ENCODE data around the gene MBP. TPM values are rescaled to one million over a fixed set of nuclear protein-coding genes. Genes with fewer than 3 reads are reported as not detected.

The MBP gene
- total RNA-seq, 1 donor from 2014 or later: 54.3 TPM

DNA sequence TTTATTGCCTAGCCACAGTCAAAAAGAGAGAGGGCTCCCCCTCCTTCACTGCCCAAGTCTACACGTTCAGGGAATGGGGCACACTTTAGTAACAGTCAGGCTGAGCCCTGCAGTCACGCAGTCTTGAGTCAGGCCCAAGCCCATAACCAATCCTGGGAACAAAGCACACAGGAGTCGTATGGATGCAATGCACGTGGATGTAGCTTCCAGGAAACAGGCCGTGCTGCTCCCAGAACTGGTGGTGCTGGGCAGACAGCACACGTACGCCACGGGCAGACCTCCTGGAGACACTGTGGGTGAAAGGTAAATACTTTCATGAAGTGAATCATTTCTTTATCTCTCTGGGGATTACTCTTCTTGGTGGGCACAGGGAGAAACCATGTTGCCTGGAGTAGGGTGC is 30.0 kb upstream of the MBP start:
- Mint-ChIP-seq H3K9me3 (no peaks in the 10 kb centered on the region), H3K27me3 (ENCODE audit: low read depth) (peaks cover 19% of the 10 kb centered on the region), H3K27ac (no peak overlapping the region), H3K4me3 (ENCODE audit: low read depth) (no peak overlapping the region), H3K4me1 (ENCODE audit: low read depth) (peaks cover 5% of the 10 kb centered on the region), H3K36me3 (ENCODE audit: low read depth) (no peaks in the 10 kb centered on the region)
- intact Hi-C loops (cut with micrococcal nuclease): no loop called here
- DNase-seq (ENCODE audit: low spot score): no peak

DNA sequence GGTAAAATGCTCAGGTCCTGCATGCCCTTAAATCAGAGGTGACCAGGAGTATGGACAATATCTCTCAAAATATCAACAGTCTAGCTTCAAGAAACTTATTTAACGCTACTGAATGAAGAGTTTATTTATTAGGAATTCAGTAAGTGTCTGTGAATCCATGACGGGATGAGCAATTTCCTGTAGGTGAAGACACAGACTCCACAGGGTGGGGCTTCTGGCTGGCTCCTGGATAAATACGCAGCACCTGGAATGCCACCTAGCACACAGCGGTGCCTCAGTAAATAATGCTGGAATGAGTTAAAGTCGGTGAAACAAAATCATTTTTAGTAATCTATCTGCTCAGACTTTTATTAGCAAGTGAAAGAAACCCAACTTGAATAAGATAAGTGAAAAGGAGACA is 29.4 kb upstream of the MBP start:
- intact Hi-C loops (cut with micrococcal nuclease): no loop called here
- DNase-seq (ENCODE audit: low spot score): no peak
- Mint-ChIP-seq H3K4me3 (ENCODE audit: low read depth) (no peak overlapping the region), H3K9me3 (no peaks in the 10 kb centered on the region), H3K4me1 (ENCODE audit: low read depth) (peaks cover 8% of the 10 kb centered on the region), H3K27me3 (ENCODE audit: low read depth) (peaks cover 25% of the 10 kb centered on the region), H3K36me3 (ENCODE audit: low read depth) (no peaks in the 10 kb centered on the region), H3K27ac (no peak overlapping the region)

DNA sequence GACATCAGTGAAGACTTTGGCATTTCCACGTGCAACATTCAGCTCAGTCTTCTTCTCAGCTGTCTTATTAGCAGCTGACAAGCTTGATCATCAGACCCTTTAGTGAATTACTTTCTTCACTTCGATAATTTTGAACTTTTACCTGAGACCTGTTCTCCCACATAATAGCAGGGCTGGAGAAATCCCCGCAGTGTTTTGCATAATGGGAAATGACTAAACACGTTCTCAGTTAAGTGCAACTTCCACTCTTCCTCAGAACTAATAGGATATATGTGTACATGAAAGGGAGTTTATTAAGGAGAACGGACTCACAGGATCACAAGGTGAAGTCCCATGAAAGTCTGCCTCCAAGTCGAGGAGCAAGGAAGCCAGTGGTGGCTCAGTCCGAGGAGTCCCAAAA is 28.8 kb upstream of the MBP start:
- no peaks in the 10 kb centered on the region for H3K36me3 Mint-ChIP-seq (ENCODE audit: low read depth)
- intact Hi-C loops (cut with micrococcal nuclease): no loop called here
- H3K4me1 Mint-ChIP-seq (ENCODE audit: low read depth): peaks cover 8% of the 10 kb centered on the region
- no peaks in the 10 kb centered on the region for H3K9me3 Mint-ChIP-seq
- no peak for DNase-seq (ENCODE audit: low spot score)
- peaks cover 26% of the 10 kb centered on the region for H3K27me3 Mint-ChIP-seq (ENCODE audit: low read depth)
- no peak overlapping the region for H3K4me3 Mint-ChIP-seq (ENCODE audit: low read depth)
- no peak overlapping the region for H3K27ac Mint-ChIP-seq

DNA sequence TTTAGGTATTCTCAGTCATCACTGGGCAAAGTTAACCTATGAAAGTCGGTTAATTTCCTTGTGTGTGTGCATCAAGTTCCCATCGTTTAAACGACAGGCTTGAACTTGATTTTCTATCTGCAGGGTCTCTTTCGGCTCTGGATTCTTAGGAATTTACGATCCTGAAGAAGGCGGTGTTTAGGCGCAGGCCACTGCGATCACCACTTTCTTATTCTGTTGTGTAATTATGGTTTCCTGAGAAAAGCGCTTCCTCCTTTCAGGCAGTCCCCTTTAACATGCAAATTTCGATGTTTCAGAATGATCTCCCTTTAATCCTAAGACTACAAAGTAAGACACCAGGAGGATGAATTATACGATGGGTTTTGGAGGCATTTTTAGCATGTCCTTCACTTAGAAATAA is 27.9 kb upstream of the MBP start:
- Mint-ChIP-seq H3K27me3 (ENCODE audit: low read depth) (peaks cover 26% of the 10 kb centered on the region), H3K27ac (no peak overlapping the region), H3K4me3 (ENCODE audit: low read depth) (no peak overlapping the region), H3K36me3 (ENCODE audit: low read depth) (no peaks in the 10 kb centered on the region), H3K4me1 (ENCODE audit: low read depth) (peaks cover 8% of the 10 kb centered on the region), H3K9me3 (no peaks in the 10 kb centered on the region)
- intact Hi-C loops (cut with micrococcal nuclease): no loop called here
- DNase-seq (ENCODE audit: low spot score): no peak

DNA sequence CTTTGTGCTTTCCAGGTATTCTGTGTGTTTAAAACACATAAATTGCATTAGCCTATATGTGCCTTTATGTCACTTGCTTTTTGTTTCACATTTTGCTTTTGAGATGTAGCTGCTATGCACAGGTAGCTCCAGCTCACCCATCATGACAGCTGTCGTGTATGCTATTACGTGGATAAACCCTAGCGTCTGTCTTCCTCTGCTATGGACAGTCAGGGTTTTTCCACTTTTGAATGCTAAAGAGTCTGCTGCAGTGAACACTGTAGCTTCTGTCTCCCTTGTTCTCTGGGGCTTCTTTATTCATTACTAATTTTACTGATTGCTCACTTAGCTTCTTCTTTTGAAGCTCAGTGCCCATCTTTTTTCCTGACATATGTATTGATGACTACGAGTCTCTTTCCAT is 24.7 kb upstream of the MBP start:
- no peak overlapping the region for H3K4me3 Mint-ChIP-seq (ENCODE audit: low read depth)
- H3K36me3 Mint-ChIP-seq (ENCODE audit: low read depth): no peaks in the 10 kb centered on the region
- intact Hi-C loops (cut with micrococcal nuclease): no loop called here
- H3K27me3 Mint-ChIP-seq (ENCODE audit: low read depth): peaks cover 21% of the 10 kb centered on the region
- no peaks in the 10 kb centered on the region for H3K9me3 Mint-ChIP-seq
- no peak for DNase-seq (ENCODE audit: low spot score)
- H3K27ac Mint-ChIP-seq: no peak overlapping the region
- peaks cover 13% of the 10 kb centered on the region for H3K4me1 Mint-ChIP-seq (ENCODE audit: low read depth)

DNA sequence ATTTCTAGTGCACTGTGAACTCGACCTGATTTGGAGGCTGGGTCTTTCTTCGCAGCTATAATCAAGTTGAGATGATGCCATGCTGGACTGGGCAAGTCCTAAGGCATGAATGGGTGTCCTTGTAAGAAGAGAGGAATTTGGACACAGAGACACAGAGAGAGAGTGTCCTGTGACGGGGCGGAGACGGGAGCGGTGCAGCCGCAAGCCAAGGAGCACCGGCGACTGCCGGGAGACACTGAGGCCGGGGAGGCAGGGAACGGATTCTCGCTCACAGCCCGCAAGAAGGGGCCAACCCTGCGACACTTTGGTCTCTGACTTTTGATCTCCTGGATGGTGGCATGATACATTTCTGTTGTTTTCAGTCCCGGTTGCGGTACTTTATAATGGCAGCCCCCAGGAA is 22.4 kb upstream of the MBP start:
- no peaks in the 10 kb centered on the region for H3K36me3 Mint-ChIP-seq (ENCODE audit: low read depth)
- no peaks in the 10 kb centered on the region for H3K9me3 Mint-ChIP-seq
- no peak overlapping the region for H3K4me3 Mint-ChIP-seq (ENCODE audit: low read depth)
- intact Hi-C loops (cut with micrococcal nuclease): no loop called here
- DNase-seq (ENCODE audit: low spot score): no peak
- no peak overlapping the region for H3K27ac Mint-ChIP-seq
- H3K4me1 Mint-ChIP-seq (ENCODE audit: low read depth): peaks cover 16% of the 10 kb centered on the region
- H3K27me3 Mint-ChIP-seq (ENCODE audit: low read depth): peaks cover 17% of the 10 kb centered on the region

DNA sequence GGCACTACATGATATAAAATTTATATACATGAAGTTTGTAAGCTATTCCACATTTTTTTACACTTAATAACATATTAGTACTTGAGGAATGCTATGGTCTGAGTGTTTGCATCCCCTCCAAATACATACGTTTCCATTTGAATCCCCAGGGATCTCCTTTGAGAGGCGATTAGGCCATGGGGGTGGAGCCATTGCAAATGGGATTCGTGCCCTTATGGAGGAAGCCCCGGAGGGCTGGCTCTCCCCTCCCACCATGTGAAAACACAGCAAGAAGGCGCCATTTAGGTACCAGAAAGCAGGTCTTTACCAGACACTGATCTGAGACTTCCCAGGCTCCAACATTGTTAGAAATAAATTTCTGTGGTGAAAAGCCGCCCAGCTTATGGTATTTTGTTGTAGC is 20.8 kb upstream of the MBP start:
- H3K4me1 Mint-ChIP-seq (ENCODE audit: low read depth): peaks cover 16% of the 10 kb centered on the region
- no peak overlapping the region for H3K27ac Mint-ChIP-seq
- H3K36me3 Mint-ChIP-seq (ENCODE audit: low read depth): no peaks in the 10 kb centered on the region
- no peaks in the 10 kb centered on the region for H3K9me3 Mint-ChIP-seq
- intact Hi-C loops (cut with micrococcal nuclease): no loop called here
- H3K27me3 Mint-ChIP-seq (ENCODE audit: low read depth): peaks cover 15% of the 10 kb centered on the region
- H3K4me3 Mint-ChIP-seq (ENCODE audit: low read depth): no peak overlapping the region
- no peak for DNase-seq (ENCODE audit: low spot score)

DNA sequence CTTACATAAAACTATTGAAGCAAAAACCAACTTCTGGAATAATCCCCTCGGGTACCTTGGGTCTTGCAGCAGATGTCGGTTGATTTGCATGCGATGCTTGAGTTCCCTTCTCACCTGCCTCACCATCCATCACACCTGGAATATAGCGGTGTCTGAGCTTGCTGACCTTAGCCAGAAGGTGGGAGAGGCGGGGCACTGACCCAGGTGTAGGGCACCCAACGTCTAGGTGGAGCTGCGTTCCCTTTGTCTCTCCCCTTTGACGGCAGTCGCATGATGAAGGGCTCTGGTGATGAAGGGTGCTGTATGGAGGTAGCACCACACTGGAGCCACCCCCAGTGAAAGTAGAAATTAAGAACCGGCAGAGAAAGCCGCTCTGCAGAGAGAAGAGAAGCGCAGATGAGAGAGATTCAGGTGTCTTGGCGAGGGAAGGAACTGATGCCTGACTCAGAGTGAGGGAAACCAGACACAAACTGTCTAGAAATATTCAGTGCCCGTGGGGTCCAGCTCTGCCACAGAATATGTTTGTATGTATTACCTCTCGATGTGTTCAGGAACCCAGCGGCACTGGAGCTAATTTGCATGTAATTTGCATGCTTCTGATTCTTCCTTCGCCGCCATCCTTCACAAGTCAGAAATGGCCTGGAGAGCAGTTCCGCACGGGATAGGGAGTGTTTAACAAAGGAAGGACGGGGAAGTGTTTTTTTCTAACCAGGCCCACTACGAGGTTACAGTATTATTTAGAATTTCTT is 19.4 kb upstream of the MBP start:
- Mint-ChIP-seq H3K36me3 (ENCODE audit: low read depth) (no peaks in the 10 kb centered on the region), H3K9me3 (no peaks in the 10 kb centered on the region), H3K4me3 (ENCODE audit: low read depth) (no peak overlapping the region), H3K4me1 (ENCODE audit: low read depth) (peaks cover 20% of the 10 kb centered on the region), H3K27ac (no peak overlapping the region), H3K27me3 (ENCODE audit: low read depth) (peaks cover 5% of the 10 kb centered on the region)
- intact Hi-C loops (cut with micrococcal nuclease): no loop called here
- DNase-seq (ENCODE audit: low spot score): no peak

DNA sequence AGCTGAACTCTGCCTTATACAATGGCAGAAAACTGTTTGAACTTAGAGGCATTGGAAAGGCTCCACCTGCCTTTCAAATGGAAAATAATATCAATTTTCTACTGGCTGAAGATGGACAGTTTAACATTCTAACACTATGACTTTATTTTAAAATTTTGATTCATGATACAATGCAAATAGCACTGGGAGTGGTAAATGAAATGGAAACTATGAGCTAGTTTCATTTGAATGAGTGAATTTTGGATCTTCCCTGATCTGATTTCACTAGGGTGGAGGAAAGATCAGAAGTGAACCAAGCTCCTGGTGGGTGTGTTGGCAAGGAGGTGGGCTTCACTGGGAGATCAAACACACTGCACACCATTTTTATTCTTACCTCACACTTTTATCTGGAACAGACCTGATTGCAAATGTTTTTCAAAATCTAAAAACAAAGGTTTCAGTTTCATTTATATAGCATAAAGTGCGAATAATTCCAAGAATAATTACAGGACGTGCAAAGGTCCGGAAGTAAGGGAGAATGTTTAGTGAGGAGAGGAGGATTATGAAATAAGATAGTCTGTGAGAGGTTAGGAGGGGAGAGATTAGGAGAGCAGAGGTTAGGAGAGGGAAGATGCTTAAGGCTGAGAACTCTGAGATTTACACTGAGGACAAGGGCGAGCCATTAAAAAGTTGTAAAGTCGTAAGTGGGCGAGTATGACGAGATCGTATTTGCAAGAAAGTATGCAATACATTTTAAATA is 18.6 kb upstream of the MBP start:
- Mint-ChIP-seq H3K36me3 (ENCODE audit: low read depth) (no peaks in the 10 kb centered on the region), H3K27me3 (ENCODE audit: low read depth) (peaks cover 5% of the 10 kb centered on the region), H3K4me3 (ENCODE audit: low read depth) (no peak overlapping the region), H3K27ac (no peak overlapping the region), H3K4me1 (ENCODE audit: low read depth) (peaks cover 24% of the 10 kb centered on the region), H3K9me3 (no peaks in the 10 kb centered on the region)
- DNase-seq (ENCODE audit: low spot score): no peak
- intact Hi-C loops (cut with micrococcal nuclease): no loop called here

DNA sequence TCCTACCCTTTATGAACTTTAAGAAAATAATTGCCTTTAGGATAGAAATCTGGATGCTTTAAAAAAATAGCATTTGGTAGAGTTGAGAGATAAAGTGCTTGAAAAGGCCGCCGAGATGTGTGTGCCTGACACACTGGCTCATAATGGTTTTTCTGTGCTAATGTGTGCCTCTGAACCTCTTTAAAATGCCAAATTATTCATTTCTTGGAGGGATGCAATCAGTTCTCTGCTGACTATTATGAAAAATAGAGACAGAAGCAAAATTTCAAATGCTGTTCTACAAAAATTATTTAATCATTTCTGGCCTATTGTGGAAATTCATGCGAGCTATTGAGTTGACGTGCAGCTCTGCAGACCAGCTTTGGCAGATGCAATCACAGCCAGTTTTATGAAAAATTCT is 18.0 kb upstream of the MBP start:
- no peak overlapping the region for H3K27ac Mint-ChIP-seq

DNA sequence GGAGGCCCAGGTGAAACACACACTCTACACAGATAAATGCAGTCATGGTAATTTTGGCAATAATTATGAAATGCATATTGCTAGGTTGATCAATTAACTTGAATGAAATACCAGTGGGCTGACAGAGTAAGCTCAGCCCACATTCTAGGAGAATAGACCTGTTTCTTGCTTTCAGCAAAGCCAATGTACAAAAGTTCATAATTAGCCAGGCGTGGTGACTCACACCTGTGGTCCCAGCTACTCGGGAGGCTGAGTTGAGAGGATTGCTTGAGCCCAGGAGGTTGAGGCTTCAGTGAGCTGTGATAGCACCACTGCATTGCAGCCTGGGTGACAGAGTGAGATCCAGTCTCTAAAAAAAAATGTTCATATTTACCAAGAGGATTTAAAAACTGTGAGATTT is 15.7 kb upstream of the MBP start:
- intact Hi-C loops (cut with micrococcal nuclease): no loop called here
- Mint-ChIP-seq H3K9me3 (peaks cover 18% of the 10 kb centered on the region), H3K4me1 (ENCODE audit: low read depth) (peaks cover 35% of the 10 kb centered on the region), H3K4me3 (ENCODE audit: low read depth) (no peak overlapping the region), H3K36me3 (ENCODE audit: low read depth) (peaks cover 5% of the 10 kb centered on the region), H3K27ac (no peak overlapping the region), H3K27me3 (ENCODE audit: low read depth) (peaks cover 2% of the 10 kb centered on the region)
- DNase-seq (ENCODE audit: low spot score): no peak

More for the DNA sequence above, 18.0 kb upstream of the MBP start:
- H3K4me3 Mint-ChIP-seq (ENCODE audit: low read depth): no peak overlapping the region
- peaks cover 5% of the 10 kb centered on the region for H3K27me3 Mint-ChIP-seq (ENCODE audit: low read depth)
- intact Hi-C loops (cut with micrococcal nuclease): no loop called here
- DNase-seq (ENCODE audit: low spot score): no peak
- no peaks in the 10 kb centered on the region for H3K9me3 Mint-ChIP-seq
- H3K4me1 Mint-ChIP-seq (ENCODE audit: low read depth): peaks cover 25% of the 10 kb centered on the region
- no peaks in the 10 kb centered on the region for H3K36me3 Mint-ChIP-seq (ENCODE audit: low read depth)

DNA sequence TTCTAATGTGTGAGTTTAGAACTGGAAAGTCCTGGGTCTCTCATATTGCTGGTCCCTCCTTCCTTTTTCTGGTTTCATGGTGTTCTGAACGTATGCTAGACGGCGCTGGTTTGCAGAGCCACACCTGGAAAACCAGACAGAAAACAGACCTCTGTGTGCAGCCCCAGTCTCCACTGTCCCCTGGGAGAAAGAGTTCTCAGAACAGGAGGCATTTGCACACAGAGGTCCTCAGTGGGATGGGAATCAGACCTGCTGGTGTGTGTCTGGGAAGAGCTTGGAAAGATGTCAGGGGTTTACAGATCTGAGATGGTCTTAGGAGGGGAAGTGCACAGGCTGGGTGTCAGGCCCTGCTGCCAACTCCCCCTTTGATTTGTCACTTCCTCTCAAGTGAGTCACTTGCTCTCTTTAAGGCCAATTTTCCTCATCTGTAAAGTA is 14.9 kb upstream of the MBP start:
- Mint-ChIP-seq H3K27ac (peak overlapping the region; percentile 62), H3K36me3 (ENCODE audit: low read depth) (peaks cover 10% of the 10 kb centered on the region), H3K27me3 (ENCODE audit: low read depth) (peaks cover 2% of the 10 kb centered on the region), H3K4me3 (ENCODE audit: low read depth) (no peak overlapping the region), H3K9me3 (peaks cover 25% of the 10 kb centered on the region), H3K4me1 (ENCODE audit: low read depth) (peaks cover 35% of the 10 kb centered on the region)
- no peak for DNase-seq (ENCODE audit: low spot score)
- intact Hi-C loops (cut with micrococcal nuclease): loop anchor here (2.0 kb wide), 1 partner anchor 15 kb away; the partner anchor contains the start of gene MBP
